ENCODE results near the gene SRSF3.

DNA sequence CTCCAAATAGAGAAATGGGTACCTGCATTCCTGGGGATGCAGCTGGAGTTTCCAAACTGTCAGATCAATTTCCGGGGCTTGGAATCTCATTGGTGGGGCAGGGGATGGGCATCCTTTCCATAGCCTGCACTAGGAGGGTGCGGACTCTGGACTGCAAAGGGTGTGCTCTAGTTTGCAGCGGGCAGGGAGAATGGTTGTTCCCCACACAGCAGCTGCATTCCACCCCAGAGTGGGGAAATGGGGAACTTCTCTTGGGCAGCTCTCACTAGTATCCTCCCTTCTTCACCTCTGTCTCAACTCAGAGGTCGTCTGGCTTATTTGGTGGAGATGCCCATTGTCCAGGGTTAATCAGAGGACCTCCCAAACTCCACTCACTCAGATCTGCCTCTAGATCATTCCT, 49.8 kb downstream of the SRSF3 start:
- TF ChIP-seq NEUROD1 (IDR thresholded peaks at IDR 0.05; ENCODE audit: borderline replicate concordance, low read depth, low read length, partially characterized antibody): no peak
- TF ChIP-seq JUN (IDR thresholded peaks at IDR 0.05; ENCODE audit: borderline replicate concordance, low read depth, low read length): no peak
- no peak for TF ChIP-seq JUN (CRISPR knock-in tag; IDR thresholded peaks at IDR 0.05; ENCODE audit: borderline replicate concordance)
- TF ChIP-seq RAD21 (CRISPR knock-in tag; conservative IDR thresholded peaks at IDR 0.05 in 1 of 2, IDR thresholded peaks at IDR 0.05 in 1 of 2): no peak
- TF ChIP-seq ELF4 (CRISPR knock-in tag; IDR thresholded peaks at IDR 0.05): no peak
- TF ChIP-seq, protein P1, sequence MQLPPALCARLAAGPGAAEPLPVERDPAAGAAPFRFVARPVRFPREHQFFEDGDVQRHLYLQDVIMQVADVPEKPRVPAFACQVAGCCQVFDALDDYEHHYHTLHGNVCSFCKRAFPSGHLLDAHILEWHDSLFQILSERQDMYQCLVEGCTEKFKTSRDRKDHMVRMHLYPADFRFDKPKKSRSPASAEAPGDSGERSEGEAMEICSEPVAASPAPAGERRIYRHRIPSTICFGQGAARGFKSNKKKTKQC (CRISPR knock-in tag; IDR thresholded peaks at IDR 0.05): no peak
- no peak for TF ChIP-seq FOXM1 (IDR thresholded peaks at IDR 0.05; ENCODE audit: low read depth)
- no peak for TF ChIP-seq FOXM1 (CRISPR knock-in tag; IDR thresholded peaks at IDR 0.05; ENCODE audit: low read depth)
- no peak for TF ChIP-seq DMBX1 (CRISPR knock-in tag; IDR thresholded peaks at IDR 0.05; ENCODE audit: borderline replicate concordance)
- no peak for TF ChIP-seq XRCC4 (IDR thresholded peaks at IDR 0.05; ENCODE audit: extremely low read depth, insufficient read depth, insufficient read length)
- TF ChIP-seq, protein P2, sequence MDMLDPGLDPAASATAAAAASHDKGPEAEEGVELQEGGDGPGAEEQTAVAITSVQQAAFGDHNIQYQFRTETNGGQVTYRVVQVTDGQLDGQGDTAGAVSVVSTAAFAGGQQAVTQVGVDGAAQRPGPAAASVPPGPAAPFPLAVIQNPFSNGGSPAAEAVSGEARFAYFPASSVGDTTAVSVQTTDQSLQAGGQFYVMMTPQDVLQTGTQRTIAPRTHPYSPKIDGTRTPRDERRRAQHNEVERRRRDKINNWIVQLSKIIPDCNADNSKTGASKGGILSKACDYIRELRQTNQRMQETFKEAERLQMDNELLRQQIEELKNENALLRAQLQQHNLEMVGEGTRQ (CRISPR knock-in tag; IDR thresholded peaks at IDR 0.05): no peak
- TF ChIP-seq, protein P3, sequence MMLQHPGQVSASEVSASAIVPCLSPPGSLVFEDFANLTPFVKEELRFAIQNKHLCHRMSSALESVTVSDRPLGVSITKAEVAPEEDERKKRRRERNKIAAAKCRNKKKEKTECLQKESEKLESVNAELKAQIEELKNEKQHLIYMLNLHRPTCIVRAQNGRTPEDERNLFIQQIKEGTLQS (IDR thresholded peaks at IDR 0.05): no peak
- TF ChIP-seq, protein P3 (CRISPR knock-in tag; conservative IDR thresholded peaks at IDR 0.05): no peak
- TF ChIP-seq, protein P4, sequence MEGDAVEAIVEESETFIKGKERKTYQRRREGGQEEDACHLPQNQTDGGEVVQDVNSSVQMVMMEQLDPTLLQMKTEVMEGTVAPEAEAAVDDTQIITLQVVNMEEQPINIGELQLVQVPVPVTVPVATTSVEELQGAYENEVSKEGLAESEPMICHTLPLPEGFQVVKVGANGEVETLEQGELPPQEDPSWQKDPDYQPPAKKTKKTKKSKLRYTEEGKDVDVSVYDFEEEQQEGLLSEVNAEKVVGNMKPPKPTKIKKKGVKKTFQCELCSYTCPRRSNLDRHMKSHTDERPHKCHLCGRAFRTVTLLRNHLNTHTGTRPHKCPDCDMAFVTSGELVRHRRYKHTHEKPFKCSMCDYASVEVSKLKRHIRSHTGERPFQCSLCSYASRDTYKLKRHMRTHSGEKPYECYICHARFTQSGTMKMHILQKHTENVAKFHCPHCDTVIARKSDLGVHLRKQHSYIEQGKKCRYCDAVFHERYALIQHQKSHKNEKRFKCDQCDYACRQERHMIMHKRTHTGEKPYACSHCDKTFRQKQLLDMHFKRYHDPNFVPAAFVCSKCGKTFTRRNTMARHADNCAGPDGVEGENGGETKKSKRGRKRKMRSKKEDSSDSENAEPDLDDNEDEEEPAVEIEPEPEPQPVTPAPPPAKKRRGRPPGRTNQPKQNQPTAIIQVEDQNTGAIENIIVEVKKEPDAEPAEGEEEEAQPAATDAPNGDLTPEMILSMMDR (IDR thresholded peaks at IDR 0.05 in 2 of 3, conservative IDR thresholded peaks at IDR 0.05 in 1 of 3; ENCODE audit: insufficient read depth in 2 of 3, low read depth in 1 of 3, low read length in 3 of 3): no peak
- TF ChIP-seq GABPB1 (CRISPR knock-in tag; IDR thresholded peaks at IDR 0.05): no peak
